Endothelial cell of umbilical vein (primary cell): ENCODE data around the gene HYAL2. TPM values are rescaled to one million over a fixed set of nuclear protein-coding genes. Genes with fewer than 3 reads are reported as not detected.

Source experiments
- BruUV-seq: library from RNA; stranded (reverse); fragments of 400-500 nt; replicated peaks from 2 replicates; lab custom pipeline; 2021; lab: Mats Ljungman, UMichigan
- CTCF ChIA-PET: fragments of 300-600, 350-600 bp; sonication (Branson Sonifier 250); formaldehyde crosslinking; loops from one replicate; lab custom pipeline; 2021; ENCODE audit warnings: antibody characterized with exemption, inconsistent platforms; lab: Charles Lee
- POLR2A ChIA-PET: fragments of 300-600, 350-600 bp; sonication (Branson Sonifier 250); formaldehyde crosslinking; loops from one replicate; lab custom pipeline; 2021; ENCODE audit warnings: antibody characterized with exemption, inconsistent platforms; lab: Charles Lee
- DNase-seq: peaks from one replicate; pipeline ENCODE4 v3.0.0-alpha.2; 2011; ENCODE audit warnings: low read depth, low spot score
- FAIRE-seq: peaks from 2 replicates; lab custom pipeline; 2011; peaks lifted over from hg19 to GRCh38; lab: Jason Lieb, UNC
- H2AFZ ChIP-seq: 2 replicates; pipeline ENCODE4 v1.6.0; 2012; ENCODE audit warnings: low read depth, low read length, control low read depth, inconsistent platforms
- H3K27ac ChIP-seq: 2 replicates; pipeline ENCODE4 v1.5.1; 2011; ENCODE audit warnings: low read depth, mild to moderate bottlenecking, control low read depth, low read length, moderate library complexity; ENCODE audit not compliant: insufficient read depth
- H3K27me3 ChIP-seq, 2 experiments: 2 replicates each; pipeline versions ENCODE4 v1.6.0 to v1.6.1; 2011; ENCODE audit warnings: low read length in 2 of 2, mixed read lengths in 1 of 2; ENCODE audit not compliant: control insufficient read depth in 2 of 2, insufficient read depth in 2 of 2
- H3K36me3 ChIP-seq, 2 experiments: 2 replicates in 1 of 2; 3 replicates in 1 of 2; pipeline ENCODE4 v1.5.1; 2011; ENCODE audit warnings: low read length in 2 of 2, mild to moderate bottlenecking in 1 of 2, moderate library complexity in 1 of 2; ENCODE audit not compliant: control insufficient read depth in 2 of 2, insufficient read depth in 2 of 2; ENCODE audit errors: extremely low read depth in 1 of 2
- H3K4me1 ChIP-seq: 3 replicates; pipeline ENCODE4 v1.5.1; 2011; ENCODE audit warnings: mild to moderate bottlenecking, low read length; ENCODE audit not compliant: control insufficient read depth, insufficient read depth; ENCODE audit errors: extremely low read depth
- H3K4me2 ChIP-seq: 2 replicates; pipeline ENCODE4 v1.6.1; 2011; ENCODE audit warnings: low read length, control low read depth, mixed read lengths; ENCODE audit not compliant: insufficient read depth
- H3K4me3 ChIP-seq, 3 experiments: fragments of 200-600 bp in 1 of 3; sonication (generic), shearing (Covaris generic) in 1 of 3; replicated peaks in 1 of 3; 2 replicates each; pipeline ENCODE4 v1.5.1; 2011 to 2016; ENCODE audit warnings: control low read depth in 3 of 3, low read length in 3 of 3, mild to moderate bottlenecking in 2 of 3, inconsistent platforms in 1 of 3, low read depth in 1 of 3, moderate library complexity in 1 of 3; ENCODE audit not compliant: insufficient read depth in 1 of 3
- H3K79me2 ChIP-seq: 2 replicates; pipeline ENCODE4 v1.6.0; 2012; ENCODE audit warnings: low read length, inconsistent platforms; ENCODE audit not compliant: control insufficient read depth, insufficient read depth
- H3K9ac ChIP-seq: replicated peaks from 2 replicates; pipeline ENCODE3; 2011; ENCODE audit warnings: low read length, control low read depth; ENCODE audit not compliant: insufficient read depth; ENCODE audit errors: extremely low read depth
- H3K9me1 ChIP-seq: replicated peaks from 3 replicates; pipeline ENCODE4 v1.6.0; 2011; ENCODE audit warnings: mild to moderate bottlenecking, low read length; ENCODE audit not compliant: control insufficient read depth, insufficient read depth; ENCODE audit errors: extremely low read depth
- H3K9me3 ChIP-seq: replicated peaks from 2 replicates; pipeline ENCODE4 v1.5.1; 2012; ENCODE audit warnings: low read length, inconsistent platforms; ENCODE audit not compliant: control insufficient read depth, insufficient read depth
- H4K20me1 ChIP-seq: replicated peaks from 2 replicates; pipeline ENCODE3; 2011; ENCODE audit warnings: mild to moderate bottlenecking, low read length; ENCODE audit not compliant: control insufficient read depth, insufficient read depth; ENCODE audit errors: extremely low read depth
- CTCF ChIP-seq, 2 donors: IDR thresholded peaks; 1 replicate in 1 of 2; 2 replicates in 1 of 2; pipeline ENCODE4 v1.5.1; 2011; ENCODE audit warnings: low read length in 2 of 2, mild to moderate bottlenecking in 2 of 2, moderate library complexity in 2 of 2, control low read depth in 1 of 2, inconsistent platforms in 1 of 2, low read depth in 1 of 2; ENCODE audit not compliant: insufficient read depth in 1 of 2; ENCODE audit errors: extremely low read depth in 1 of 2
- EZH2 ChIP-seq: IDR thresholded peaks from 2 replicates; pipeline ENCODE4 v1.6.1; 2012; ENCODE audit warnings: borderline replicate concordance, low read depth, mild to moderate bottlenecking, moderate library complexity, low read length, inconsistent platforms; ENCODE audit not compliant: severe bottlenecking
- FOS ChIP-seq: IDR thresholded peaks from 2 replicates; pipeline ENCODE4 v1.6.1; 2011; ENCODE audit warnings: mild to moderate bottlenecking, low read length, moderate library complexity, borderline replicate concordance; ENCODE audit not compliant: insufficient read depth
- GATA2 ChIP-seq: IDR thresholded peaks from 2 replicates; pipeline ENCODE4 v1.7.0; 2011; ENCODE audit warnings: low read depth, mild to moderate bottlenecking, moderate library complexity, mixed read lengths, low read length; ENCODE audit not compliant: insufficient read length, insufficient read depth
- JUN ChIP-seq: IDR thresholded peaks from 2 replicates; pipeline ENCODE4 v1.6.1; 2011; ENCODE audit warnings: borderline replicate concordance, low read depth; ENCODE audit not compliant: insufficient read length, insufficient read depth
- MAX ChIP-seq: IDR thresholded peaks from 2 replicates; pipeline ENCODE4 v1.6.1; 2011; ENCODE audit not compliant: insufficient read depth, insufficient read length
- MYC ChIP-seq: IDR thresholded peaks from one replicate; pipeline ENCODE4 v1.6.1; 2011; ENCODE audit warnings: mild to moderate bottlenecking, low read depth, low read length
- POLR2A ChIP-seq: IDR thresholded peaks from 2 replicates; pipeline ENCODE4 v1.6.1; 2012; ENCODE audit warnings: low read depth, mild to moderate bottlenecking, control low read depth, low read length
- POLR2AphosphoS5 ChIP-seq: IDR thresholded peaks from 2 replicates; pipeline ENCODE4 v1.6.1; 2012; ENCODE audit warnings: low read depth, mild to moderate bottlenecking, control low read depth, low read length, moderate library complexity; ENCODE audit not compliant: insufficient read depth
- dilution Hi-C: fragments of 300-500 bp; cut with MboI; formaldehyde crosslinking; loops from one replicate; pipeline ENCODE4 v1.15.0; 2019; ENCODE audit warnings: low sequenced_read_pairs; ENCODE audit not compliant: extremely low pct_ligation_motif_present
- intact Hi-C: fragments of 100-400 bp; cut with micrococcal nuclease; formaldehyde crosslinking; loops from one replicate; pipeline ENCODE4 v1.10.0; 2022
- polyA plus RNA-seq, 4 experiments: library from polyadenylated mRNA; depleted of rRNA in 3 of 4; stranded (reverse) in 3 of 4; unstranded in 1 of 4; fragments of >200 nt; gene quantifications; 2 replicates each; pipeline versions ENCODE4 v1.2.1 to v1.2.3, GENCODE V29; 2011 to 2012; ENCODE audit warnings: missing spikeins in 1 of 4
- total RNA-seq: library from RNA; stranded (reverse); gene quantifications from 2 replicates; pipeline ENCODE4 v1.2.3, GENCODE V29; 2021

The HYAL2 gene
- total and polyA plus RNA-seq, 2 donors (not counting 3 experiments of a cell fraction or from before 2014, with no cell fraction given) = 266 to 970 TPM

- H3K4me1 ChIP-seq = peaks cover 2% of the 10 kb centered on the region
- POLR2A ChIA-PET = interaction anchor here (1.6 kb wide), 1 partner anchor 23 kb away, joined by 3 read pairs; no protein-coding TSS in a partner anchor
- dilution Hi-C loops = no loop called here
Measured at GRCh38 chr3:50268703-50269451, 53.7 kb downstream of the HYAL2 start, which contains the start of gene SEMA3B. SEMA3B (plus strand) TSS chr3:50269147; CDS start chr3:50269241, 94 bp downstream.

More at GRCh38 chr3:50268703-50269451, 53.7 kb downstream of the HYAL2 start, which contains the start of gene SEMA3B:
- FAIRE-seq = no peak
- H3K36me3 ChIP-seq = no peaks in the 10 kb centered on the region
- no peak within 1 kb of the TSS for H3K27ac ChIP-seq
- H3K9me3 ChIP-seq = no peaks in the 10 kb centered on the region
- CTCF ChIA-PET = interaction anchor here (1.0 to 3.7 kb wide), 5 partner anchors 9 to 74 kb away, joined by 3 to 26 read pairs (median 5); no protein-coding TSS in a partner anchor
- no peak for DNase-seq
- H3K4me3 ChIP-seq = no peak within 1 kb of the TSS
- no TSS peak for BruUV-seq
- no peaks in the 10 kb centered on the region for H3K79me2 ChIP-seq
- H3K27me3 ChIP-seq = peaks cover 6% of the 10 kb centered on the region in 2 experiments
- H4K20me1 ChIP-seq = no peaks in the 10 kb centered on the region
- H3K9me1 ChIP-seq = no peaks in the 10 kb centered on the region
- H3K4me2 ChIP-seq = no peak within 1 kb of the TSS
- H3K9ac ChIP-seq = no peak within 1 kb of the TSS
- intact Hi-C loops = loop anchor here (10.0 kb wide), 1 partner anchor 144 kb away; no protein-coding TSS in a partner anchor
- no peak within 1 kb of the TSS for H2AFZ ChIP-seq
- no peak for TF ChIP-seq FOS
- TF ChIP-seq POLR2A = no peak
- no peak for TF ChIP-seq MAX
- no peak for TF ChIP-seq JUN
- TF ChIP-seq MYC = no peak
- no peak for TF ChIP-seq CTCF (IDR thresholded peaks at IDR 0.05; ENCODE audit: extremely low read depth in 1 of 2, insufficient read depth in 1 of 2, low read depth in 1 of 2, low read length in 2 of 2)
- no peak for TF ChIP-seq POLR2AphosphoS5
- TF ChIP-seq GATA2 = no peak
- no peak for TF ChIP-seq EZH2
